GM12864 (cell line): ENCODE measurements around the gene KCNJ10.

Experiments
- DNase-seq: peaks from one replicate; pipeline ENCODE4 v3.0.0-alpha.2; 2011; ENCODE audit warnings: low read depth
- H3K4me3 ChIP-seq: 2 replicates; pipeline ENCODE4 v1.5.1; 2011; ENCODE audit warnings: mild to moderate bottlenecking, low read depth, low read length, control low read depth
- TF ChIP-seq, protein P1 (sequence below): IDR thresholded peaks from 2 replicates; pipeline ENCODE4 v1.5.1; 2011; ENCODE audit warnings: low read depth, mild to moderate bottlenecking, moderate library complexity, low read length, control low read depth, inconsistent platforms; ENCODE audit errors: missing control alignments

Gene KCNJ10

DNA sequence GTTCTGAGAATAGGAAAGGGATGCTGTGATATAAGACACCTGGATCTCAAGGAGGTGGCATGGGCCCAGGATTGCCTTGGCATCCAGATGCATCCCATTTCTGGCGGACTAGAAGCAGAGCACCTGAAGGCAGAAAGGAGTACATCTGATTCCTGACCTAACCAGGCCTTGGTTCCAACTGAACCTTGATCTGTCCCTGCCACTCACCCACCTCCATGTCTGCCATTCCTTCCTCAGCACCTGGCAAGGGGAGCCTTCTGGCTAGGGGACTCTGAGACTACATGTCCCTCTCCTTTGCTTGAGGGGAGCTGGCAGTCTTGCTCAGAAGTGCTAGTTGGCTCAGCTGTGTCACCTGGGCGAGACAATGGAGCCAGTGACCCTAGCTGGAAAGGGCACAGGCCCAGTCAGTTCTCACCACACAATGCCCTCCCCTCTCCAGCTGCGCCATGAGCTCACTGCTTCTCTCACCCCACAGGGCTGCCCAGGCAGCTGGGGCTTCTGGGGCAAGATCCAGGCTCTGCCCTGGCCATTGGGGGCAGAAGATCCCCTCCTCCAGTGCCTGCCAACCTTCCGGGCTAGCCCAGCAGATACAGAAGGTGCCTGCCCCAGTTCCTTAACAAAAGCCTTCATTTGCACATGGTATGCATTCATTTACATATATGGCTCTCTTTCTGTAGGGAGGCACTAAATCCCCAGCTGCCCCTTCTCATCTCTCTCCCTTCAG, 25.6 kb upstream of the KCNJ10 start:
- DNase-seq, result no peak
- TF ChIP-seq, protein P1, sequence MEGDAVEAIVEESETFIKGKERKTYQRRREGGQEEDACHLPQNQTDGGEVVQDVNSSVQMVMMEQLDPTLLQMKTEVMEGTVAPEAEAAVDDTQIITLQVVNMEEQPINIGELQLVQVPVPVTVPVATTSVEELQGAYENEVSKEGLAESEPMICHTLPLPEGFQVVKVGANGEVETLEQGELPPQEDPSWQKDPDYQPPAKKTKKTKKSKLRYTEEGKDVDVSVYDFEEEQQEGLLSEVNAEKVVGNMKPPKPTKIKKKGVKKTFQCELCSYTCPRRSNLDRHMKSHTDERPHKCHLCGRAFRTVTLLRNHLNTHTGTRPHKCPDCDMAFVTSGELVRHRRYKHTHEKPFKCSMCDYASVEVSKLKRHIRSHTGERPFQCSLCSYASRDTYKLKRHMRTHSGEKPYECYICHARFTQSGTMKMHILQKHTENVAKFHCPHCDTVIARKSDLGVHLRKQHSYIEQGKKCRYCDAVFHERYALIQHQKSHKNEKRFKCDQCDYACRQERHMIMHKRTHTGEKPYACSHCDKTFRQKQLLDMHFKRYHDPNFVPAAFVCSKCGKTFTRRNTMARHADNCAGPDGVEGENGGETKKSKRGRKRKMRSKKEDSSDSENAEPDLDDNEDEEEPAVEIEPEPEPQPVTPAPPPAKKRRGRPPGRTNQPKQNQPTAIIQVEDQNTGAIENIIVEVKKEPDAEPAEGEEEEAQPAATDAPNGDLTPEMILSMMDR, result no peak
- no peak overlapping the region for H3K4me3 ChIP-seq

DNA sequence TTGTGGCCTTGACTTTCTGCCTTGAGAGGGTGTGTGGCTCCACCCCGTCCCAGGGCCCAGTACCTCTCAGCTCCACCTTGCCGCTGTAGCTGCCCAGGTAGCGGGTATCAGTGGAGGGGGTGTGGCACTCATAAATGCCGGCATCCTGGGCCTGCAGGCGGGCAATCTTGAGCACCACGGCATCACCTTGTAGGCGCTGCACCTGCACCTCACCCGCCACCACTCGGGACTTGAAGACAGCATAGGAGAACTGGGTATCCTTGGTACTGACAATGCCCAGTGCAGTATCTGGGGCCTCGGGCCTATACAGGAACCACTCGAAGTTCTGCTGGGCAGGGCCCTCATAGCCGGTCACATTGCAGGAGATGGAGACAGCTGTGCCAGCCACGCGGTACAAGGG, 24.8 kb upstream of the KCNJ10 start:
- no peak for DNase-seq
- TF ChIP-seq, protein P1, result no peak
- H3K4me3 ChIP-seq, result no peak overlapping the region

DNA sequence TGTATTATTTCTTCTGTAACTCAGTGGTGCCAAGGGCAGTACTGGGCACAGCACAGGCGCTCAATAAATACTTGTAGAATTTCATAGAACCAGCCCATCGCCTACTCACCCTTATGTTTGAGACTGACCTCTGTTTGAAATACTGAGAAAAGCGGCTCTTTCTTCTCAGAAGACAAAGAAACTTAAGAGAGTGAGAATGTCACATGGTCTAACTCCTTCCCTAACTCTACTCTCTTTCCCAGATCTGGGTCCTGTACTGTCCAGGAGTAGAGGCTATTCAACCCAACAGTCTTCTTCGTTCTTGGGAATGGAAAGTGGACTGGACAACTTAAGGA, 24.3 kb upstream of the KCNJ10 start:
- no peak for DNase-seq
- TF ChIP-seq, protein P1, result no peak
- H3K4me3 ChIP-seq, result no peak overlapping the region

DNA sequence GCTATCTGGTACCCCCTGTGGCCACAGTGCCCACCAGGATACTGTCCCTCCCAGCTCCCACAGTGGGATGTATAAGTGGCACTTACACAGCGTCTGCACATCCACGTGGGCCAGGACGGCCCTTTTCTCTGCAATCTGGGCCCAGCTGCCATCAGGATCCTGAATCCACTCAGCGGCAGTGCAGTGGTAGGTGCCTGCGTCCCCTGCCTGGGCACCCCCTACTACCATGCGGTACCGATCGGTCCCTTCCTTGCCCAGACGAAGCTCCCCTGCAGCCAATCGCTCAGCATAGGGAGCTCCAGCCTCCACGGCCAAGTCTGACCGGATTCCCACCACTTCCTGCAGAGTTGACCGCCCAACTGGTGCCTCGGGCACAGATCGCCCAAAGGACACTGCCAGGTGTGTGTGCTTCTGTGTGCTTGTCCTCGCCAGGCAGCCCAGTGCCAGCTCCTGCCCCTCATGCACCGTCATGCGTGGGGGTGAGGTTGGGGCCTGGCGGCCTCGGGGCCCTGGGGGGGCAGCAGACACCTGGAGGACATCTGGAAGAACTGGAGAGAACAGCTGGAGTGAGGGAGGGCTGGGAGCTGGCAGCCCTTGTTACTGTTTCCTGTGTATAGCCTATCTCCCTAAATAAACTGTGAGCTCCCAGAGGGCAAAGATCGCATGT, 23.8 kb upstream of the KCNJ10 start:
- H3K4me3 ChIP-seq, result no peak overlapping the region
- no peak for DNase-seq
- TF ChIP-seq, protein P1, result no peak

DNA sequence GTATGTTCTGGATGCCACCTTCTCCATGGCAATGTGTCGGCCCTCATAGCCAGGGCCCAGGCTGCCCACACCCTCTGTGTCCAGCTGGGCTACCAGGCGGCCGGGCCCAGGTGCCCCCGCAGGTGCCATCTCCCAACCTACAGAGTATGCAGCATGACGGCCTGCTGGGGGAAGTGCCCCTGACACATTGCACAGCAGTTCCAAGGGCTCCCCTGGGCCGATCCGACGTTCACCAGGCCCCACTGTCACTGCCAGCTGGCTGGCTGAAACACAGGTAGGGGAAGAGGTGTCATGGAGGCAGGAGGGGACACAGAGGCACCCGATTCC, 23.1 kb upstream of the KCNJ10 start:
- no peak for DNase-seq
- TF ChIP-seq, protein P1, result no peak
- no peak overlapping the region for H3K4me3 ChIP-seq

DNA sequence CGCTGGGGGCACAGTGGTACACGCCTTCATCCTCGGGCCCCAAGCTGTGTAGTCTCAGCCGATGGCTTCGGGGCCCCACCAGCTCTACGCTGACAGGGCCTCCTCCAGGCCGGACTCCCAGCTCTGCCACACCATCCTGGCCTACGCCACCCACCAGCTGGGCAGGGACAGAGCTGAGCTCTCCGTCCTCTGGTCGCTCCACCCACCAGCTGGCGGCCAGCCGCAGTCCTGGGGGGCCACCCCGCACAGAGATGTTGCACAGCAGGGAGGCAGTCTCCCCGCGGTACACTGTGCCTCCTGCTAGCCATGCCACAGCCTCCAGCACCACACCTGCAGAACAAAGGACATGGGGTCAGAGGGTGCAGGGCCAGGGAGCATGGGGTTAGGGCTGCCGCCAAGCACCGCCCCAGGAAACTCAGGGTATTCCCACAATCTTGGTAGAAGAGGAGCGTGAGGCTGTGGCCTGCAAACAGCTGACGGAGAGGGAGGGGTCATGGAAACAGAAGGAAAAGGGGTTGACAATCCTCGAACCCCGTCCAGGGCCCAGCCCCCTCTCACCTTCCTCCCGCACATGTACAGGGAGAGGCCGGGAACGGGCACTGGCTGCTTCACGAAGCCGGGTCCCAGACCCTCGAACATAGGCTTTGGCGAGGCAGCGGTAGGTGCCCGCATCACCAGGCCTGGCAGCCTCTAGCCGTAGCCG, 22.6 kb upstream of the KCNJ10 start:
- DNase-seq, result no peak
- TF ChIP-seq, protein P1, result no peak
- H3K4me3 ChIP-seq, result no peak overlapping the region
